Vagina (tissue), 2 donors: Measurements from ENCODE around the gene TNFAIP8L1.

Experiments used
- CTCF ChIP-seq, 3 experiments: fragments of 450-650 bp in 2 of 3; fragments of 200-600 bp in 1 of 3; sonication (generic) in 1 of 3; IDR thresholded peaks; one replicate each; pipeline ENCODE4 v1.5.1; 2017 to 2019; ENCODE audit warnings: antibody characterized with exemption in 3 of 3, mild to moderate bottlenecking in 2 of 3, moderate library complexity in 2 of 3
- POLR2A ChIP-seq, 2 donors: fragments of 450-650 bp; IDR thresholded peaks; one replicate each; pipeline ENCODE4 v1.6.1; 2017; ENCODE audit warnings: antibody characterized with exemption in 2 of 2, mild to moderate bottlenecking in 2 of 2, moderate library complexity in 2 of 2
- POLR2AphosphoS5 ChIP-seq, 2 donors: sonication (generic); formaldehyde crosslinking; IDR thresholded peaks; one replicate each; pipeline ENCODE4 v1.9.0; 2017; ENCODE audit warnings: antibody characterized with exemption in 2 of 2, mild to moderate bottlenecking in 2 of 2, low read depth in 1 of 2; ENCODE audit not compliant: insufficient read depth in 1 of 2

- TF ChIP-seq CTCF (IDR thresholded peaks at IDR 0.05) (no peak), POLR2AphosphoS5 (IDR thresholded peaks at IDR 0.05; ENCODE audit: insufficient read depth in 1 of 2, low read depth in 1 of 2) (no peak), POLR2A (IDR thresholded peaks at IDR 0.05) (no peak)
Measured at GRCh38 chr19:4660181-4660791, 21.0 kb downstream of the TNFAIP8L1 start.
